ENCODE measurements around the gene ZNF497.

- TF ChIP-seq CTCF (IDR thresholded peaks at IDR 0.05) = no peak
- no peak for TF ChIP-seq POLR2AphosphoS5 (IDR thresholded peaks at IDR 0.05; ENCODE audit: insufficient read depth in 1 of 2, low read depth in 1 of 2)
- no peak for TF ChIP-seq POLR2A (IDR thresholded peaks at IDR 0.05)
These were observed 12.3 kb downstream of the ZNF497 start for GRCh38 chr19:58350001-58350861.
